Measurements from ENCODE around the gene IFNL3.
"Not testable (repeated sequence)": the region's sequence is repeated elsewhere in the genome, so short reads cannot be mapped to it uniquely, and the experiment has no call there.

GRCh38 chr19:39219108-39219507, 25.7 kb downstream of the IFNL3 start:
- not testable (repeated sequence) for TF ChIP-seq EZH2 (IDR thresholded peaks at IDR 0.05); POLR2AphosphoS5 (IDR thresholded peaks at IDR 0.05; ENCODE audit: borderline replicate concordance, low read depth, low read length)
